ENCODE data around the gene KIF21B. TPM values are rescaled to one million over a fixed set of nuclear protein-coding genes. Genes with fewer than 3 reads are reported as not detected.

Gene KIF21B
- total RNA-seq, 4 donors from 2014 or later: 0.82 to 3.2 (median 2.1) TPM

DNA sequence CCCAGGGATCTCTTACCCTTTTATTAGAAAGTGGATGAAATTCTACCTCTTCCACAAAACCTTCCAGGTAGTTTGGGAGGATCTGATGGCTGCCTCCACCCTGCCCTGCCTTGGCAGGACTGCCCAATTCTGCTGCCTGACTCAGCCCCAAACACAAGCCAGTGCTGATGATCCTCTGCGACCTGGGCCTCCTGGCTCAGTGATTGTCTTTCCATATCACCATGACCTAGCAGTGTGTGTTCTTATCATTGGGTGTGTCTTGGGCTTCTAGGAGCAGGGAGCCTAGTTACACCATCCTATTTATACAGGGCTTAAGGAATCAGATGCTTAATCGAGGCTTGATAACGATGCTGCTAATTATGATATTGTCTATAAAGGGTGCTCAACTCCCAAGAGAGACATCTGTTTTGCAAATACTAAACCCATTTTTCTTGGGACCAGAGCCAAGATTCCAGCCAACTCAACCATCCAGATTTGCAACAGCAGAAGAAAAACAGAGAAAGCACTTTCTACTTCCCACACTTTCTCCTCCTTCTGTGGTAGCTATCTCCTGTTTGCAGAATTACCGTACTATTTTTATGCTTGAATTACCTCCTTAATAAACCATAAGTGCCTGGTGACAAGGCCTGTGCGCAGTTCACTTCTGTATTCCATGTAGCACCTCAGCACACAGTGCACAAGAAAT lies 36.5 kb upstream of the KIF21B start:
- TF ChIP-seq, protein P1, sequence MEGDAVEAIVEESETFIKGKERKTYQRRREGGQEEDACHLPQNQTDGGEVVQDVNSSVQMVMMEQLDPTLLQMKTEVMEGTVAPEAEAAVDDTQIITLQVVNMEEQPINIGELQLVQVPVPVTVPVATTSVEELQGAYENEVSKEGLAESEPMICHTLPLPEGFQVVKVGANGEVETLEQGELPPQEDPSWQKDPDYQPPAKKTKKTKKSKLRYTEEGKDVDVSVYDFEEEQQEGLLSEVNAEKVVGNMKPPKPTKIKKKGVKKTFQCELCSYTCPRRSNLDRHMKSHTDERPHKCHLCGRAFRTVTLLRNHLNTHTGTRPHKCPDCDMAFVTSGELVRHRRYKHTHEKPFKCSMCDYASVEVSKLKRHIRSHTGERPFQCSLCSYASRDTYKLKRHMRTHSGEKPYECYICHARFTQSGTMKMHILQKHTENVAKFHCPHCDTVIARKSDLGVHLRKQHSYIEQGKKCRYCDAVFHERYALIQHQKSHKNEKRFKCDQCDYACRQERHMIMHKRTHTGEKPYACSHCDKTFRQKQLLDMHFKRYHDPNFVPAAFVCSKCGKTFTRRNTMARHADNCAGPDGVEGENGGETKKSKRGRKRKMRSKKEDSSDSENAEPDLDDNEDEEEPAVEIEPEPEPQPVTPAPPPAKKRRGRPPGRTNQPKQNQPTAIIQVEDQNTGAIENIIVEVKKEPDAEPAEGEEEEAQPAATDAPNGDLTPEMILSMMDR (IDR thresholded peaks at IDR 0.05; ENCODE audit: low read depth): no peak

DNA sequence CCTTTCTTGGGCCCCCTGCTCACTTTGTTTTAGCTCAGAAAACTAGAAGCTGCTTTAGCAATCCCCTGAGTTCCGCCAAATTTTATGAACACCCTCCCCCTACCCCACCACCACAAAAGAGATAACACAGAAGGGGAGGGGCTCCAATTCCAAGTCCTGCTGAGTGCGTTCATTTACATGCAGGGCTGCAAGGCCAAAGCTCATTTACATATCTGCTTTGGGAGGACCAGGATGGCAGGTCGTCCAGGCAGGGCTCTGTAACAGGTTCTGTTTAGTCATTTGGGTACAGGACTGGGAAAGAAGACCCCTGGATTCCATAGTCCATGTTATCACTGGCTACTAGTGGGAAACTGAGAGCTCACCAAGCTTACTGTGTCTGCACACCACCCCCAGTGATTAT lies 35.9 kb upstream of the KIF21B start:
- TF ChIP-seq, protein P1 (IDR thresholded peaks at IDR 0.05; ENCODE audit: low read depth): no peak

DNA sequence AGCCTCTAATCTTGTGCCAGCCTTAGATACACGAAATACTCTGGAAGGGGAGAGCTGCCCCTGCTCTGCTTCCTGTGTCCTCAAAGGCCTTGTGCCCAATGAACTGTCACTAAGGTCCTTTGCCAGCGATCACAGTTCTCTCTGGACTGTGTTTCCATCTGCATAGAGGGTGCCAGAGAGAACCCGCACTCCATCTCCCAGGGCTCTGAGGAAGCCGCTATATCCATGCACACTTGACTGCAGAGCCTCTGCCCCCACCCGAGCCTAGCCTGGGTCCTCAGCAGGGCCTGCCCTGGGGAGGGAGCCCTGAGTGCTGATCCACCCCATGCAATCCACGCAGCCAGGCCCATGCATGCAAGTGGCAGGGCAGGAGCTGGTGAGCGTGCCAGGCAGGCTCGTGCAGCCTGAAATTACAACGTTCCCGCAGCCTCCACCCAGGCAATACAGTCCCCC lies 30.6 kb upstream of the KIF21B start:
- TF ChIP-seq, protein P1 (IDR thresholded peaks at IDR 0.05; ENCODE audit: low read depth): no peak

DNA sequence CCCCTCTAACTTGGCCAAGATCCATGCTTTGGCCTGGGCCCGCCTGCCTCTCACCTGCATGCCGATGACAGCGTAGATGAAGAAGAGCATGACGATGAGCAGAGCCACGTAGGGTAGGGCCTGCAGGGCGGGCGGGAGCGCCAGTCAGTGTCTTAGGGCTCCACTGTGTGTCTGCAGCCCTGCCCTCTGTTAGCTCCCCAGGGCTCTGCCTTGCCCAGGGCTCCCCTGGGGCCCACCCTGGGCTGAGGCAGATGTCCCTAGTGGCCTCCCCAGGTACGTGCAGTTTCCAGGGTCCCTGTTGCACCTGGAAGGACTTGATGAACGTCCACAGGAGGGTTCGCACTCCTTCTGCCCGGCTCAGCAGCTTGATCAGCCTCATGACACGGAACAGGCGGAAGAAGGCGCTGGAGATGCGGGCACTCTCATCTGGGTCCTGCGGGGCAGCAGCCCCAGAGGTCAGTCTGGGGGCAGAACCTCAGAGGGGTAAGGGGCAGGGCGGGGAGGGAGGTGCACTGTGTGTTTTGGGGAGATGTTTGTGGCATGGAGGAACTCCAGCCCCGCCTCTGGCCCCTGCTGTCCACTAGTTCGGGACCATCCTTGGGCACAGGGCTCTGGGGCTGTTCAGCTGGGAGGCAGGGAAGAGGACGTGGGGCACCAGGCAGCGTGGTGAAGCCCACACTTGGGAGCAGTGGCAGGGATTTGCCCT lies 29.8 kb upstream of the KIF21B start:
- TF ChIP-seq, protein P1 (IDR thresholded peaks at IDR 0.05; ENCODE audit: low read depth): no peak

DNA sequence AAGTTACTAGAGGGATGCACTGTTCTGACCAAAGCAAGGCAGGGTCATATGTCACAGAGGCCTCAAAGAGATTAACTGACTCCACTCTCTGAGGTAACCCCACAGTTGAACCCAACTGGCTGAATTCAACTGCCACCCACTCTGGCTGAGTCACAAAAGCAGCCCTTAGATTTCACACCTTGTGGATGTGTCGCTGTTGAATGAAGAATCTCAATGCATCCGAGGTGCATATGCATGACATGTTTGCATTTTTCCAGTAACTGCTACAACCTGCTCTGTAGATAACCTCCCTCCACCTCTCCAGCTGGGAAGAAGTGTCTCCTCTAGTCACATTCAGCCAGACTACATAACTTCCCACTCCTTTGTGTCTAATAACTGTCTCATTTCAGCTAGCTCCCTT lies 27.9 kb upstream of the KIF21B start:
- TF ChIP-seq, protein P1 (IDR thresholded peaks at IDR 0.05; ENCODE audit: low read depth): no peak

DNA sequence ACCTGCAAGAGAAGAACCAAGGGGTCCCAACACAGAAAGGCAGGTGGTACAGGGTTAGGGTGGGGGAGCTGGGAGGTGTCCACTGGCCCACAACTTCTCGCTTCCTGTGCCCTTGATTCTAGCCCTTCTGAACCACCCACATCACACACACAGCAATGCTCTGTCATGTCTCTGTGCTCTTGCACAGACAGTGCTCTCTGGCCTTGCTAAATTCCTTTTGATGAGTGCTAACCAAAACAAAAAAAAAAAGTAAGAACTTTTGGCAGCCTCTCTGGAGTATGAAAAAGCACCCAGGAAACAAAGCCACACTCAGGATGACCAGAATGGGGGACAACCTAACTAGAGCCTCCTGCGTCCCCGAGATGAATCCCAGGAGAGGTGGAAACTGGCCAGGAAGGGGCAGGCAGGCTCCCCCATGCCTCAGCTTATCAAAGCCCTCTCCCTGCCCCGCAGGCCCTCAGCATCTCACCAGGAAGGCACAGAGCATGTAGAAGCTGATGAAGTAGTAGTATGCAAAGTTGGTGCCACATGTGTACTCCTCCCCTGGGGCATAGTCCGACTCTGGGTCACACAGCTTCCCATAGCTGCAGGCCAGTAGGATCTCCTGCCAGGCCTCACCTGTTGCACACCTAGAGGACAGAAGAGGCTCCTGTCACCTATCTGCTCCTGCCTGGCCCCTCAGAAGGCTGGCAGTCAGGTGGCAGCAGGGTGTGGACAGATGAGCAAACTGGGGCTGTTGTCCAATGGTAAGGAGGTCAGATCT lies 27.2 kb upstream of the KIF21B start:
- TF ChIP-seq, protein P1 (IDR thresholded peaks at IDR 0.05; ENCODE audit: low read depth): no peak
